Caco-2 (cell line): ENCODE results near the gene DUOXA1. TPM values are rescaled to one million over a fixed set of nuclear protein-coding genes. Genes with fewer than 3 reads are reported as not detected.
"Not testable (repeated sequence)": the region's sequence is repeated elsewhere in the genome, so short reads cannot be mapped to it uniquely, and the experiment has no call there.

Source experiments
- BruUV-seq: library from RNA; stranded (reverse); fragments of 400-500 nt; replicated peaks from 2 replicates; lab custom pipeline; 2021; lab: Mats Ljungman, UMichigan
- CTCF ChIA-PET: fragments of 300-600 bp; sonication (Branson Sonifier 250); formaldehyde crosslinking; loops from one replicate; lab custom pipeline; 2022; ENCODE audit warnings: antibody characterized with exemption; lab: Charles Lee
- POLR2A ChIA-PET: fragments of 300-600 bp; sonication (Branson Sonifier 250); formaldehyde crosslinking; loops from one replicate; lab custom pipeline; 2022; ENCODE audit warnings: antibody characterized with exemption; lab: Charles Lee
- DNase-seq, 2 experiments: peaks; one replicate each; pipeline versions ENCODE4 v3.0.0 to v3.0.0-alpha.2; 2020 to 2022
- H3K27me3 ChIP-seq: replicated peaks from 2 replicates; pipeline ENCODE4 v1.6.0; 2011; ENCODE audit warnings: low read length; ENCODE audit not compliant: control insufficient read depth, insufficient read depth
- H3K36me3 ChIP-seq: 2 replicates; pipeline ENCODE4 v1.5.1; 2011; ENCODE audit warnings: low read length; ENCODE audit not compliant: control insufficient read depth, insufficient read depth
- H3K4me1 ChIP-seq: fragments of 250-450 bp; sonication (Bioruptor Pico); 2 replicates; pipeline ENCODE4 v1.5.1; 2020; ENCODE audit warnings: mild to moderate bottlenecking
- H3K4me3 ChIP-seq: 2 replicates; pipeline ENCODE4 v1.5.1; 2011; ENCODE audit warnings: low read depth, mild to moderate bottlenecking, control low read depth, low read length
- H3K9me3 ChIP-seq: fragments of 250-450 bp; sonication (Bioruptor Pico); 2 replicates; pipeline ENCODE4 v1.5.1; 2020; ENCODE audit warnings: mild to moderate bottlenecking, moderate library complexity
- H3K27ac Mint-ChIP-seq: one replicate; pipeline ENCODE4 v1.8.0; 2022; ENCODE audit warnings: mixed read lengths; ENCODE audit not compliant: unreplicated experiment
- H3K27me3 Mint-ChIP-seq: one replicate; pipeline ENCODE4 v1.8.0; 2022; ENCODE audit warnings: mixed read lengths; ENCODE audit not compliant: insufficient read depth, unreplicated experiment
- H3K36me3 Mint-ChIP-seq: one replicate; pipeline ENCODE4 v1.8.0; 2022; ENCODE audit warnings: mild to moderate bottlenecking, mixed read lengths; ENCODE audit not compliant: insufficient read depth, unreplicated experiment
- H3K4me1 Mint-ChIP-seq: one replicate; pipeline ENCODE4 v1.8.0; 2022; ENCODE audit warnings: low read depth, mixed read lengths; ENCODE audit not compliant: unreplicated experiment
- H3K4me3 Mint-ChIP-seq: one replicate; pipeline ENCODE4 v1.8.0; 2022; ENCODE audit warnings: mild to moderate bottlenecking, moderate library complexity, mixed read lengths; ENCODE audit not compliant: unreplicated experiment
- H3K9me3 Mint-ChIP-seq: one replicate; pipeline ENCODE4 v1.8.0; 2022; ENCODE audit warnings: mixed read lengths; ENCODE audit not compliant: unreplicated experiment
- CTCF ChIP-seq, 2 experiments: fragments of 200-600 bp in 1 of 2; IDR thresholded peaks; 1 replicate in 1 of 2; 2 replicates in 1 of 2; pipeline versions ENCODE4 v1.5.1 to v1.8.0; 2011 to 2022; ENCODE audit warnings: antibody characterized with exemption in 1 of 2, control low read depth in 1 of 2, inconsistent platforms in 1 of 2, low read depth in 1 of 2, low read length in 1 of 2, mild to moderate bottlenecking in 1 of 2, moderate library complexity in 1 of 2; ENCODE audit not compliant: insufficient read depth in 1 of 2, severe bottlenecking in 1 of 2, unreplicated experiment in 1 of 2
- intact Hi-C: fragments of 100-400 bp; cut with micrococcal nuclease; formaldehyde crosslinking; loops from one replicate; pipeline ENCODE4 v1.10.0; 2022; ENCODE audit not compliant: unreplicated experiment
- total RNA-seq: library from RNA; stranded (reverse); gene quantifications from 2 replicates; pipeline ENCODE4 v1.2.3, GENCODE V29; 2022

DUOXA1 gene
- total RNA-seq, 1 experiment from 2014 or later = not detected

GRCh38 chr15:45084163-45084562 is 45.5 kb downstream of the DUOXA1 start:
- intact Hi-C loops = no loop called here

GRCh38 chr15:45083223-45083622 is 46.5 kb downstream of the DUOXA1 start:
- CTCF ChIA-PET = interaction anchor here (0.6 to 1.5 kb wide), 4 partner anchors 19 to 115 kb away, joined by 3 to 7 read pairs (median 3); no protein-coding TSS in a partner anchor
- Histone ChIP-seq H3K9me3 (no peaks in the 10 kb centered on the region), H3K4me3 (no peak overlapping the region), H3K36me3 (no peaks in the 10 kb centered on the region), H3K4me1 (peaks cover 18% of the 10 kb centered on the region), H3K27me3 (no peaks in the 10 kb centered on the region)
- no TSS peak for BruUV-seq
- peak overlapping the region; percentile 74 for H3K27ac Mint-ChIP-seq
- intact Hi-C loops = no loop called here
- no peak for TF ChIP-seq CTCF (IDR thresholded peaks at IDR 0.05; ENCODE audit: insufficient read depth in 1 of 2, low read depth in 1 of 2, low read length in 1 of 2, severe bottlenecking in 1 of 2, unreplicated experiment in 1 of 2)
- H3K4me3 Mint-ChIP-seq = no peak overlapping the region
- no peaks in the 10 kb centered on the region for H3K36me3 Mint-ChIP-seq
- H3K27me3 Mint-ChIP-seq = no peaks in the 10 kb centered on the region
- POLR2A ChIA-PET = interaction anchor here (0.6 kb wide), 1 partner anchor 60 kb away, joined by 9 read pairs; the partner anchor contains the start of gene SORD
- H3K4me1 Mint-ChIP-seq = peaks cover 13% of the 10 kb centered on the region
- DNase-seq = no peak
- no peaks in the 10 kb centered on the region for H3K9me3 Mint-ChIP-seq

More at GRCh38 chr15:45084163-45084562, 45.5 kb downstream of the DUOXA1 start:
- no TSS peak for BruUV-seq
- CTCF ChIA-PET = no interaction called here
- Histone ChIP-seq H3K36me3 (no peaks in the 10 kb centered on the region), H3K27me3 (no peaks in the 10 kb centered on the region), H3K9me3 (no peaks in the 10 kb centered on the region), H3K4me3 (no peak overlapping the region), H3K4me1 (peaks cover 28% of the 10 kb centered on the region)
- H3K4me3 Mint-ChIP-seq = no peak overlapping the region
- no peaks in the 10 kb centered on the region for H3K27me3 Mint-ChIP-seq
- no peak overlapping the region for H3K27ac Mint-ChIP-seq
- POLR2A ChIA-PET = no interaction called here
- TF ChIP-seq CTCF (IDR thresholded peaks at IDR 0.05; ENCODE audit: insufficient read depth in 1 of 2, low read depth in 1 of 2, low read length in 1 of 2, severe bottlenecking in 1 of 2, unreplicated experiment in 1 of 2) = no peak
- no peak for DNase-seq
- no peaks in the 10 kb centered on the region for H3K9me3 Mint-ChIP-seq
- no peaks in the 10 kb centered on the region for H3K36me3 Mint-ChIP-seq
- peaks cover 10% of the 10 kb centered on the region for H3K4me1 Mint-ChIP-seq

- CTCF ChIA-PET = interaction anchor here (0.6 to 1.5 kb wide), 2 partner anchors 18 to 35 kb away, joined by 3 to 7 read pairs; no protein-coding TSS in a partner anchor
- H3K27me3 ChIP-seq, DNase-seq, H3K36me3 ChIP-seq, H3K4me3 Mint-ChIP-seq, POLR2A ChIA-PET, BruUV-seq, H3K4me3 ChIP-seq, intact Hi-C loops, H3K9me3 ChIP-seq, H3K9me3 Mint-ChIP-seq, H3K27me3 Mint-ChIP-seq, H3K36me3 Mint-ChIP-seq: not testable (repeated sequence)
- H3K4me1 Mint-ChIP-seq = peaks cover 16% of the 10 kb centered on the region
- peaks cover 13% of the 10 kb centered on the region for H3K4me1 ChIP-seq
- peak overlapping the region; percentile 74 for H3K27ac Mint-ChIP-seq
Observed at GRCh38 chr15:45082412-45082811, 47.3 kb downstream of the DUOXA1 start.

DNA sequence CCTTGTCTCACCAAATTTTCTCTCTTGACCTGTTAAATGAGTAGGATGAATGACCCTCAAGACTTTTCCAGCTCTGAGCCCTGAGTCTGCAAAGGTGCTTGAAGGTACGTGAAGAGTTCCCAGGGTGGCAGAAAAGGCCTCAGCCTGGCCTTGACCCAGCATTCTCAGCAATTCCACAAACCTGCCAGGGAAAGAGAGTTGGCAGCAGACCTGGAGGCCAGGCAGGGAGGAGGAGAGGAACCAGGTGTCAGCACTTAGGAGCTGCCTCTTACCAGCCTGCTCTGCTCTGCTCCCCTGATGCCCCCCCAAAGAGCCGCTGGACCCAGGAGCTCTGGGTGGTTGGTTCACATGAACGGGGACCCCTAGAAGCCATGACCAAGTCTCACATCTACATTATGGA is 49.1 kb downstream of the DUOXA1 start:
- H3K36me3 Mint-ChIP-seq, BruUV-seq, intact Hi-C loops, H3K27ac Mint-ChIP-seq, POLR2A ChIA-PET, H3K36me3 ChIP-seq, H3K9me3 Mint-ChIP-seq, H3K27me3 ChIP-seq, H3K4me3 ChIP-seq, DNase-seq, H3K9me3 ChIP-seq, H3K27me3 Mint-ChIP-seq, H3K4me3 Mint-ChIP-seq: not testable (repeated sequence)
- peaks cover 13% of the 10 kb centered on the region for H3K4me1 ChIP-seq
- CTCF ChIA-PET = interaction anchor here (1.2 kb wide), 1 partner anchor 37 kb away, joined by 3 read pairs; no protein-coding TSS in a partner anchor
- H3K4me1 Mint-ChIP-seq = peaks cover 16% of the 10 kb centered on the region

DNA sequence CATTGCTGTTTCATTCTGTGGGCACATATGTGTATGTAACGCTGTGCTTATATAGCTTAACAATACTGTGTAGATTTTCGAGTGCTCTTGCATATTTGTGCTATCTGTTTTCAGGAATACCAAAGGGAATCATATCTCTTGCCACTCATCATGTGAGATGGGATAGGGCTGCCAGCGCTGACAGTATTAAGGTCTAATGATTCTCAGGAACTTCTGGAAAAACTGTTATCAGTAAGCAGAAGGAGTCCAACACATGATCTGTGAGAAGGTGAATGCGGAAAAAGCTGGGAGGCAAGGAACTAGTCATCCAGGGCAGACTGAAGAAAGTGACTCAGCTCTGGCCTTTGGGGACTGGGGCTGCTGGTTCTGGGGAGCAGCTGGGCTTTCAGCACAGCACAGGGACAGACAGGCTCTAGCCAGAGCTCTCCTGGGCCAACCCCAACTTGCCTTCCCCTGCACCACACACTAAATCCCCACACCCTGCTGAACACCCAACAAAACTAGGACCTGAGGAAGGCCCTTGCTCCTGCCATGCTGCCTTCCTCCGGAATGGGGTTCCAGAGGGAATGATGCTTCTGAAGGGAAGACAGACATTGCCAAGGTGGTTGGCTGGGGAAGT is 49.9 kb downstream of the DUOXA1 start:
- H3K4me3 ChIP-seq, POLR2A ChIA-PET, H3K36me3 ChIP-seq, H3K27me3 Mint-ChIP-seq, intact Hi-C loops, BruUV-seq, H3K9me3 Mint-ChIP-seq, H3K27ac Mint-ChIP-seq, DNase-seq, H3K27me3 ChIP-seq, H3K36me3 Mint-ChIP-seq, H3K4me3 Mint-ChIP-seq, H3K9me3 ChIP-seq: not testable (repeated sequence)
- H3K4me1 Mint-ChIP-seq = peaks cover 16% of the 10 kb centered on the region
- CTCF ChIA-PET = interaction anchor here (0.6 kb wide), 1 partner anchor 38 kb away, joined by 3 read pairs; no protein-coding TSS in a partner anchor
- peaks cover 13% of the 10 kb centered on the region for H3K4me1 ChIP-seq
